Testis (tissue), 5 donors: Measurements from ENCODE around the gene ZNF529. TPM values are rescaled to one million over a fixed set of nuclear protein-coding genes. Genes with fewer than 3 reads are reported as not detected.
"Not testable (repeated sequence)": the region's sequence is repeated elsewhere in the genome, so short reads cannot be mapped to it uniquely, and the experiment has no call there.

Experiments used
- DNase-seq: peaks from one replicate; pipeline ENCODE4 v3.0.0-alpha.2; 2019
- H3K27ac ChIP-seq, 2 donors: fragments of 200-600 bp; sonication (generic); one replicate each; pipeline ENCODE4 v1.5.1; 2019
- H3K27me3 ChIP-seq: fragments of 200-600 bp; sonication (generic); one replicate; pipeline ENCODE4 v1.5.1; 2019
- H3K36me3 ChIP-seq: fragments of 200-600 bp; sonication (generic); one replicate; pipeline ENCODE4 v1.5.1; 2017; ENCODE audit warnings: low read depth; ENCODE audit errors: missing control alignments
- H3K4me1 ChIP-seq: fragments of 200-600 bp; sonication (generic); one replicate; pipeline ENCODE4 v1.5.1; 2019
- H3K4me3 ChIP-seq, 2 donors: fragments of 200-600 bp; sonication (generic); one replicate each; pipeline ENCODE4 v1.5.1; 2017 to 2019
- H3K9me3 ChIP-seq: fragments of 200-600 bp; sonication (generic); one replicate; pipeline ENCODE4 v1.5.1; 2017
- POLR2A ChIP-seq: fragments of 450-650 bp; IDR thresholded peaks from one replicate; pipeline ENCODE4 v1.6.1; 2017; ENCODE audit warnings: antibody characterized with exemption, mild to moderate bottlenecking, moderate library complexity
- WGBS, 2 donors: methylation state at CpG; one replicate each; pipeline ENCODE4 v1.1.5; 2018; 5-methylcytosine and 5-hydroxymethylcytosine counted together
- intact Hi-C: fragments of 100-400 bp; cut with DNase I; formaldehyde crosslinking; loops from one replicate; pipeline ENCODE4 v1.15.1; 2023; ENCODE audit warnings: low total_unique reads
- long read RNA-seq, 2 donors: transcript quantifications; one replicate each; lab custom pipeline, GENCODE V29; 2026
- polyA plus RNA-seq: library from polyadenylated mRNA; stranded (reverse); fragments of 350-450 nt; fragmentation: Illumina TruSeq; extraction: RNeasy Lipid Tissue Mini Kit (QIAGEN cat#74804); gene quantifications from one replicate; pipeline ENCODE4 v1.2.3, GENCODE V29; 2014; ENCODE audit warnings: low read depth, low replicate concordance; ENCODE audit not compliant: insufficient read depth
- total RNA-seq, 2 donors: library from RNA; depleted of rRNA; stranded (reverse); fragments of >200 nt; gene quantifications; one replicate each; pipeline ENCODE4 v1.2.3, GENCODE V29; 2016
- TF ChIP-seq, protein P1 (sequence below), 3 experiments: fragments of 450-650 bp in 2 of 3; fragments of 200-600 bp in 1 of 3; sonication (generic) in 1 of 3; IDR thresholded peaks; one replicate each; pipeline ENCODE4 v1.5.1; 2016 to 2019; ENCODE audit warnings: antibody characterized with exemption in 3 of 3, mild to moderate bottlenecking in 2 of 3, moderate library complexity in 1 of 3

Gene ZNF529
- total RNA-seq (10 to 100 TPM; 20.3 to 20.5 TPM), polyA plus RNA-seq (18.8 TPM)
- long read RNA-seq, donor 1, full-length matches to known transcripts = 5 of 5 reads
- long read RNA-seq, donor 1, partial matches to known transcripts = 0 of 5 reads
- long read RNA-seq, donor 1, other reads (novel, unspliced or antisense) = 0 of 5 reads
- long read RNA-seq, donor 2, full-length matches to known transcripts = 1 of 1 reads
- long read RNA-seq, donor 2, partial matches to known transcripts = 0 of 1 reads
- long read RNA-seq, donor 2, other reads (novel, unspliced or antisense) = 0 of 1 reads

DNA sequence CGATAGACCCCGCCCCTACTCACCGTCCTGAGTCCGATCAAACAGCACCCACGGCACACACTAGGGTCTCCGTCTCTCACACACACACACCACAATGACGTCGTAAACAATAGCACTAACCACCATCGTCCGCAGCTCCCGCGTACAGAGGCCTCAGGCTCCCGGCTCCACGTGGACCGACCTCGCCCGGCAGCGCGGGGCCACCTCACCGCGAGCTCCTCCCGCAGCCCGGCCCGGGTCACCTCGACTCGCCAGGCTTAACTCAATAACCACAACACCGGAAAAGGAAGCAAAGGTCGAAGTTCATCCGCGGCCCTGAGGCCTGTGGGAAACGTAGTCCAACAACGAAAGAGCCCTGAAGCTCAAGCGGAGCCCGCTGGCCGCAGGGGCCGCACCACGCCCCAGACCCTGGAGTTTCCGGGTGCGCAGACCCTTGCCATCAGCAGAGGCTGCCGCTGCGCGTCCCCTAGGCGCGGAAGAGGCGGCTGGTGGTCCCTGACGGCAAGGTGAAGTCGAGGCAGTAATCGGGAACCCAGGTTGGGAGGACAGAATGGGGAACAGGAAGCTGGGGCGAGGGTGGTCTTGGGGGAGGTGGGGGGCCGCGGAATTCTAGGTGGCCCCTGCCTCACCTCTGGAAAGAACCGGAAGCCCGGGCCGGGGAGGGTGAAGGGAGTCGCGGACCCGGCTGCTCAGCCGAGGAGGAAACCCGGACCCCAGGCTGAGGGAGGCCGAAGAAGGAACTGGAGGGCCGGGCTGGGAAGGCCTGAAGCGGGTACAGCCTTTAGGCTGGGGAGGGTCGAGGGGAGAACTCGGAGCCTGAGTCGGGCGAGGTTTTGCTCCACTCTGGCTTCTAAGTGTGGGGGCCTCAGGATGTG, at the start of gene ZNF529:
Gene ZNF529, minus strand, starts transcription at position 273 of the 875 bp plus-strand sequence. CDS start 946 bp downstream, outside the sequence.
- TF ChIP-seq, protein P1, sequence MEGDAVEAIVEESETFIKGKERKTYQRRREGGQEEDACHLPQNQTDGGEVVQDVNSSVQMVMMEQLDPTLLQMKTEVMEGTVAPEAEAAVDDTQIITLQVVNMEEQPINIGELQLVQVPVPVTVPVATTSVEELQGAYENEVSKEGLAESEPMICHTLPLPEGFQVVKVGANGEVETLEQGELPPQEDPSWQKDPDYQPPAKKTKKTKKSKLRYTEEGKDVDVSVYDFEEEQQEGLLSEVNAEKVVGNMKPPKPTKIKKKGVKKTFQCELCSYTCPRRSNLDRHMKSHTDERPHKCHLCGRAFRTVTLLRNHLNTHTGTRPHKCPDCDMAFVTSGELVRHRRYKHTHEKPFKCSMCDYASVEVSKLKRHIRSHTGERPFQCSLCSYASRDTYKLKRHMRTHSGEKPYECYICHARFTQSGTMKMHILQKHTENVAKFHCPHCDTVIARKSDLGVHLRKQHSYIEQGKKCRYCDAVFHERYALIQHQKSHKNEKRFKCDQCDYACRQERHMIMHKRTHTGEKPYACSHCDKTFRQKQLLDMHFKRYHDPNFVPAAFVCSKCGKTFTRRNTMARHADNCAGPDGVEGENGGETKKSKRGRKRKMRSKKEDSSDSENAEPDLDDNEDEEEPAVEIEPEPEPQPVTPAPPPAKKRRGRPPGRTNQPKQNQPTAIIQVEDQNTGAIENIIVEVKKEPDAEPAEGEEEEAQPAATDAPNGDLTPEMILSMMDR (IDR thresholded peaks at IDR 0.05) = no peak
- DNase-seq = peak; percentile 96
- peaks cover 8% of the 10 kb centered on the region for H3K4me1 ChIP-seq
- no peaks in the 10 kb centered on the region for H3K36me3 ChIP-seq
- WGBS, 2 donors = 0% methylated on average over 11 to 64 of the region's 66 CpGs
- no peaks in the 10 kb centered on the region for H3K27me3 ChIP-seq
- no peaks in the 10 kb centered on the region for H3K9me3 ChIP-seq
- peak within 1 kb of the TSS; percentile 84 to 87 for H3K27ac ChIP-seq
- intact Hi-C loops = no loop called here
- H3K4me3 ChIP-seq = peak within 1 kb of the TSS; percentile 88 to 96

DNA sequence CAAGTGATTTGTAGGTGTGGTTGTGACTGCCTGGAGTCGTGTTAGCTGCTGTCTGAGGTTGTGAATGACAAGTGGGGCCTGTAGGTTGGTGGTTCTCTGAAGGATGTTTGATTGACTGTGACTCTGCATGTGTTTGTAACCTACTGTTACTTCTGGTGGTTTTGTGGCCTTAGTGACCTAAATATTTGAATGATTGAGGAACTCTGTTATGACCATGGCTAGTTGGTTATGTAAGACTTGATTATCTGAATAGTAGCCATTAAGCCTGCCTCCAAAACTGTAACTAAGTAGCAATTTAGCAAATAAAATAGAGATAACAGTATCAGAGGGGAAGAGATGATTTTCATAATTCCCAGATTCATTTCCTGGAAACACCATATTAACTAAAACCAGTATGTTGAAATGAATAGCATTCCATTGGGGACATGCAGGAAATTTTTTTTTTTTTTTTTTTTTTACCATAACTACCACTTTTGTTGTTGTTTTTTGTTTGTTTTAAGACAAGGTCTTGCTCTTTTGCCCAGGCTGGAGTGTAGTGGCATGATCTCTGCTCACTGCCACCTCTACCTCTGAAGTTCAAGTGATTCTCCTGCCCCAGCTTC, 32.9 kb upstream of the ZNF529 start:
- no peak for DNase-seq
- WGBS, 2 donors = 7 to 8% methylated on average over 1 of the region's 1 CpG
- H3K9me3 ChIP-seq = no peaks in the 10 kb centered on the region
- no peaks in the 10 kb centered on the region for H3K36me3 ChIP-seq
- no peaks in the 10 kb centered on the region for H3K27me3 ChIP-seq
- no peaks in the 10 kb centered on the region for H3K4me1 ChIP-seq
- peak overlapping the region; percentile 80 to 86 for H3K27ac ChIP-seq
- peak overlapping the region; percentile 84 for H3K4me3 ChIP-seq
- no peak for TF ChIP-seq POLR2A
- TF ChIP-seq, protein P1 (IDR thresholded peaks at IDR 0.05) = no peak
- intact Hi-C loops = no loop called here

DNA sequence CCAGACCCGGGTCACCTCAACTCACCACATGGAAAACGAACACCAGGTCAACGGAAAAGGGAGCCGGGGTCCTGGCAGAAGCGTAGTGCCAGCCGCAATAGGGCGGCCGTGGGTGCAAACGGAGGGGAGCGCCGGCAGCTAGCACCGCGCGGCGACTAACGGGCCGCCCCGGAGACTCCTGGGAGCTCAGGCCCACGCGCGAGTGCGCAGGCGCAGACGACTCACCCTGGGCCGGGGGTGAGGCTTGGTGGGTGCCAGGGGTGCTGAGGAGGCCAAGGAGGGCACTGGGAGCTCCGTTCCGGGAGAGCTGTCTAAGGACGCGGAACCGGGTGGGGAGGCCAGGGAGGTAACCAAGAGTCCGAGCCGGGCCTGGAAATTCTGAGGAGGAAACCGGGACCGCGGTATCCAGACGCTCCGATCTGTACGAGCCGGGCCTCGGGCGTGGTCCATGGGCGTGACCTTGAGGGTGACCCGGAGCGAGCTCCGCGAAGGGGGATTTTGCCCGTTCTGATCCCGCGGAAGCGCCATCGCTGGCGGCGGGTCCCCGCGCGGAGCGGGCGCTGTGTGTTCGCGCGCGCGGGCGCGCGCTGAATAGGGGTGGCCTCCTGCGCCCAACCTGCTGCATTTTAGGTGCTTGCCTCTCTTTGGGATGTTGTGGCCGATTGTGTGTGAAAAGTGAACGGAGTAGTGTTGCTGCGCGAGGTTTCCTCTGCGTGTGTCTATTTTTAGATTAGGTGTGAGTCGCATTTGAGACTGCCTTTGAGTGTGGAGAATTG, 32.2 kb upstream of the ZNF529 start, which contains the start of gene ZNF382:
Gene ZNF382, plus strand, starts transcription at position 213 of the 776 bp plus-strand sequence. CDS start 4,602 bp downstream, outside the sequence.
- Histone ChIP-seq H3K27me3 (no peaks in the 10 kb centered on the region), H3K36me3 (no peaks in the 10 kb centered on the region), H3K27ac (peak within 1 kb of the TSS; percentile 80 to 86), H3K4me3 (peak within 1 kb of the TSS; percentile 84), H3K9me3 (no peaks in the 10 kb centered on the region), H3K4me1 (no peaks in the 10 kb centered on the region)
- 0 to 1% methylated on average over 11 to 66 of the region's 73 CpGs for WGBS, 2 donors
- DNase-seq = peak; percentile 82
- TF ChIP-seq, protein P1 (IDR thresholded peaks at IDR 0.05) = no peak
- TF ChIP-seq POLR2A = no peak
- intact Hi-C loops = no loop called here

DNA sequence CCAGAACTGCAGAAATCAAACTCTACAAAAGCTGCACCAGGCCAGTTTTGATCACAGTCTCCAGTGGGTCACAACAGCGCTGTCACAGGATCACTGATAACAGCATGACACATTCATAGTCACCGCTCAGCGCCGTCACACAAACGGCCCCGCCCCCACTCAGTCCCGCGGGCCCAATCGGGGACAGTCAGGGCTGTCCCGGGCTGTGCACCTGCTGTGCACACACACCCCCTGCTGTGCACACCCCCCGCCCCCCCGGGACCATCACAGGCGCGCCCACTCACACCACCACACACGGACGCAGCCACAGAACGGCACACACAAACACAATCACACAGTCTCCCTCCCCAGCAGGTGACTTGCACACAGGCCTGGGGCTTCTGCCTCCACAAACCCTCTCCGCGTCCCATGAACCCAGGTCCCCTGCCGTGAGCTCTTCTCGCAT, 31.6 kb upstream of the ZNF529 start:
- H3K9me3 ChIP-seq = no peaks in the 10 kb centered on the region
- peak overlapping the region; percentile 80 to 86 for H3K27ac ChIP-seq
- intact Hi-C loops = no loop called here
- peak overlapping the region; percentile 84 for H3K4me3 ChIP-seq
- H3K36me3 ChIP-seq = no peaks in the 10 kb centered on the region
- TF ChIP-seq, protein P1 (IDR thresholded peaks at IDR 0.05) = no peak
- TF ChIP-seq POLR2A = no peak
- peak; percentile 80 for DNase-seq
- H3K4me1 ChIP-seq = no peaks in the 10 kb centered on the region
- WGBS, 2 donors = 0% methylated on average over 21 of the region's 21 CpGs; no CpG with 5 or more reads in 1 of the 2 donors
- H3K27me3 ChIP-seq = no peaks in the 10 kb centered on the region

DNA sequence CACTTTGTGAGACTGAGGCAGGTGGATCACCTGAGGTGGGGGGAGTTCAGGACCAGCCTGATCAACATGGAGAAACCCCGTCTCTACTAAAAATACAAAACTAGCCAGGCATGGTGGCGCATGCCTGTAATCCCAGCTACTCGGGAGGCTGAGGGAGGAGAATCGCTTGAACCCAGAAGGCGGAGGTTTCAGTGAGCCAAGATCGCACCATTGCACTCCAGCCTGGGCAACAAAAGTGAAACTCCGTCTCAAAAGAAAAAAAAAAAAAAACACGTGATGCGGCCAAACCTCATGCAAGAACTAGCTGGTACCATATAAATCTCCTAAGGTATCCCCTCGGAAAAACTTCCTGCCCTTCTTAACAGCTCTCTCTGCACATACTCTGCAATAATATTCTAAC, 29.6 kb upstream of the ZNF529 start:
- H3K4me1 ChIP-seq, H3K36me3 ChIP-seq, H3K9me3 ChIP-seq, intact Hi-C loops, H3K27ac ChIP-seq, H3K27me3 ChIP-seq, H3K4me3 ChIP-seq, DNase-seq: not testable (repeated sequence)
- WGBS, 2 donors = 83 to 87% methylated on average over 10 of the region's 10 CpGs
